K562 treated with DMSO at 1 percent for 48 hours (cell line): ENCODE results near the gene MEX3B. TPM values are rescaled to one million over a fixed set of nuclear protein-coding genes. Genes with fewer than 3 reads are reported as not detected.

Experiments used
- total RNA-seq: library from RNA; unstranded; fragments of 300-600 nt; gene quantifications from 2 replicates; pipeline ENCODE4 v1.2.3, GENCODE V29; 2022; ENCODE audit warnings: low replicate concordance; ENCODE audit errors: extremely low read depth

MEX3B gene
- not detected in 2 replicates for total RNA-seq

GRCh38 chr15:82045892-82046665, at the start of gene MEX3B:
TSS of gene MEX3B (minus strand) at chr15:82046018. CDS start at chr15:82045705, 313 bp downstream.

Other genes with a start within 250 kb of the MEX3B start
- gene EFL1, start 216.7 kb upstream of the MEX3B start, total RNA-seq, result not detected in 2 replicates
- not detected in 2 replicates for gene SAXO2, start 216.8 kb upstream of the MEX3B start, total RNA-seq